CD1c-positive myeloid dendritic cell (primary cell): ENCODE results near the gene YTHDF2.

Experiments used
- DNase-seq: peaks from one replicate; pipeline ENCODE4 v3.0.0-alpha.2; 2016; ENCODE audit errors: extremely low spot score

YTHDF2 gene

GRCh38 chr1:28801461-28801860 is 64.7 kb downstream of the YTHDF2 start:
- no peak for DNase-seq

DNA sequence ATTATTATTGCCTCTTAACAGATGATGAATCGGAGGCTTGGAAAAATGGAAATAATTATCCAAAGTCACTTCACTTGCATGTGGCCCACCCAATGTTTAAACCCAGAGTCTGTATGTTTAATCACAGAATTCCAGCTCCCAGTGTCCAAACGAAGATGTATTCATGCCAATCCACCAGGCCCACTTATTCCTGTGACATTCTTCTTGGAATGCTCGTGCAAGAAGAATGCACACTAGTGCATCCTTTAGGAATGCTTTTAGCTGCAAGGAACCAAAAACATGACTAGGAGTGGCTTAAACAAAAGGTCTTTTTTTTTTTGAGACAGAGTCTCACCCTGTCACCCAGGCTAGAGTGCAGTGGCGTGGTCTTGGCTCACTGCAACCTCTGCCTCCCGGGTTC is 66.3 kb downstream of the YTHDF2 start:
- no peak for DNase-seq

DNA sequence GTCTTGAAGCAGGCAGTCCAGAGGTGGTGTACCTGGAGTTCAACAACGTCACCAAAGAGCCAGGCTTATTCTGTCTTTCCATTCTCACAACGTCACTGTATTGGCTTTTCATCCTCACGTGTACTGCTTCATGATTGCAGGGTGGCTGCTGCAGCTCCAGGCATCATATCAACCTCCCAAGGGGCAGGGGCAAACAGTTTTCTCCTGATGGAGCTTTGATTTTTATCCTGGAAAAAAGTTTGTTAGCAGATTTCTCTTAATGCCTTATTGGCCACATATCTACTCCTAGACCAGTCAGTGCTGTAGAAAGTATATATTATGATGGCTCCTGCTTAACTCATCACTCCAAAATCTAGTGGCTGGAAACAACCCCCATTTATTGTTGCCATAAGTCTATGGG is 66.9 kb downstream of the YTHDF2 start:
- no peak for DNase-seq

DNA sequence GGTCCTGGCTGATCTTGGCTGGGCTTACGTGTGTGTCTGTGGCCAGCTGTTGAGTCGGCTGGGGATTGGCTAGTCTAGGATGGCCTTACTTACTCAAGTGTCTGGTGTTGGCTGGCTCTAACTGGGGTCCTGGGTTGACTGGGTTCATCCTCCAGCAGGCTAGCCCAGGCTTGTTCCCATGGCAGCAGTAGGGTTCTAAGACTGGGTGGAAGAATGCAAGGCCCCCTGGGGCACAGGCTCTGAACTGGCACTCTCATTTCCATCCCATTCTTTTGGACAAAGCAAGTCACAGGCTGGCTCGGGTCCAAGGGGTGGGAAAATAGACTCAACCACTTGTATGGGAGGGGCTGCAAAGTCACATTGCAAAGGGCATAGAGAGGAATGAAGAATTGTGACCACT is 67.3 kb downstream of the YTHDF2 start:
- DNase-seq = no peak

DNA sequence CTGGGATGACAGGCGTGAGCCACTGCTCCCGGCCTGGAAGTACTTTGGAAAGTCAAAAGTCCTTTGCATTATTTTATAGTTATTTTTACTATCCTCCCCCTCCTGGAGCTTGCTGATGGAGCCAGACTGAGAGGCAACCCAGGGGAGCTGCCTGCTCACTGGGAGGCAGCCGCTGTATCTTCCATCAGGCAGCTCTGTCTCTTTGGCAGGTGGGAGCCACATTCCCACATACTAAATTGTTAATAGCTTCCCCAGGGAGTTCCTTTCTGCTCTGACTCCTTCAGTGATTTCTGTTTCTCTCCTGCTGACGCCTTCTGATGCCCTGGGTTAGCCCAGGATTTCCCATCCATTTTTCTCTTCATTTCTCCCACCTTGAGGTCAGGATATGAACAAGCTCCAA is 70.3 kb downstream of the YTHDF2 start:
- DNase-seq = no peak

DNA sequence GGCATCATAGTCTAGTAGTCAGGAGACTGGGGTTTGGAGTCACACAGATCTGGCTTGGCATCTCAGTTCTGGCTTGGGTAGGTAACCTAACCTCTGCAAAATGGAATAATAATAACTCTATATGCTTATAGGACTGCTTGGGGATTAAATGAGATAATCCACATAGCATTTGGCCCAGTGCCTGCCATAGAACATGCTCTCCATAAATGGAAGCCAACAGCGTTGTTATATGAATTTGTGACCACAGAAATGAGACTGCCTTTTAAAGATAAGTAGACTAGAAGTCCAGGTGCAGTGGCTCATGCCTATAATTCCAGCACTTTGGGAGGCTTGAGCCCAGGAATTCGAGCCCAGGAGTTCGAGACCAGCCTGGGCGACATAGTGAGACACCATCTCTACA is 71.2 kb downstream of the YTHDF2 start:
- no peak for DNase-seq

GRCh38 chr1:28811369-28811765 is 74.6 kb downstream of the YTHDF2 start:
- DNase-seq = no peak

DNA sequence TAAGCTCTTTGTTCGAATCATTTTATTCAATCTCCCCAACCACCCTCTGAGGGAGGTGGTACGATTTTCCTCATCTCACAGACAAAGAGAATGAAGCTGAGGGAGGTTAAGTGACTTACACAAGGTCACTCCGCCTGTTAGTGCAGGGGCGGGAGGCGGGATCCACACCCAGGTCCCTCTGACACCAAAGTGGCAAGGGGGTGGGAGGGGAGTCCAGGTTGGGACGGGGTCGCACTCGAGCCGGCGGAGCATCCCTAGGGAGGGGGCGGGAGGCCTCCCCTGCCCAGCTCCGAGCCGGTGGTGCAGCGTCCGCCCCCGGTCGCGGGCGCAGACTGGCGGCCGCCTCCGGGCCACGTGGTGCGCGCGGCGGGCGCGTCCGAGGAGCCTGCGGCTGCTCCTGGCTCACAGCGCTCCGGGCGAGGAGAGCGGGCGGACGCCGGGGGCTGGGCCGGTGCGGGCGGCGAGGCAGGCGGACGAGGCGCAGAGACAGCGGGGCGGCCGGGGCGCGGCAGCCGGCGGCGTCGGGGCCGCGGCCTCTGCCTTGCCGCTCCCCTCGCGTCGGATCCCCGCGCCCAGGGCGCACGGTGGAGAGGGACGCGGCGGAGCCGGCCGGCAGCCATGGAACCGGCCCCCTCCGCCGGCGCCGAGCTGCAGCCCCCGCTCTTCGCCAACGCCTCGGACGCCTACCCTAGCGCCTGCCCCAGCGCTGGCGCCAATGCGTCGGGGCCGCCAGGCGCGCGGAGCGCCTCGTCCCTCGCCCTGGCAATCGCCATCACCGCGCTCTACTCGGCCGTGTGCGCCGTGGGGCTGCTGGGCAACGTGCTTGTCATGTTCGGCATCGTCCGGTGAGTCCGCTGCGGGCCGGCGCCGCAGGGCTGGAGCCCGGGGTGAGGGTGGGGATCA is 75.3 kb downstream of the YTHDF2 start, which contains the start of gene OPRD1:
Gene OPRD1, plus strand, starts transcription at position 405 of the 903 bp plus-strand sequence. Its CDS starts 214 bp downstream, at position 619.
- no peak for DNase-seq

GRCh38 chr1:28812669-28813468 is 76.1 kb downstream of the YTHDF2 start:
- no peak for DNase-seq

GRCh38 chr1:28813931-28814465 is 77.3 kb downstream of the YTHDF2 start:
- DNase-seq = no peak

DNA sequence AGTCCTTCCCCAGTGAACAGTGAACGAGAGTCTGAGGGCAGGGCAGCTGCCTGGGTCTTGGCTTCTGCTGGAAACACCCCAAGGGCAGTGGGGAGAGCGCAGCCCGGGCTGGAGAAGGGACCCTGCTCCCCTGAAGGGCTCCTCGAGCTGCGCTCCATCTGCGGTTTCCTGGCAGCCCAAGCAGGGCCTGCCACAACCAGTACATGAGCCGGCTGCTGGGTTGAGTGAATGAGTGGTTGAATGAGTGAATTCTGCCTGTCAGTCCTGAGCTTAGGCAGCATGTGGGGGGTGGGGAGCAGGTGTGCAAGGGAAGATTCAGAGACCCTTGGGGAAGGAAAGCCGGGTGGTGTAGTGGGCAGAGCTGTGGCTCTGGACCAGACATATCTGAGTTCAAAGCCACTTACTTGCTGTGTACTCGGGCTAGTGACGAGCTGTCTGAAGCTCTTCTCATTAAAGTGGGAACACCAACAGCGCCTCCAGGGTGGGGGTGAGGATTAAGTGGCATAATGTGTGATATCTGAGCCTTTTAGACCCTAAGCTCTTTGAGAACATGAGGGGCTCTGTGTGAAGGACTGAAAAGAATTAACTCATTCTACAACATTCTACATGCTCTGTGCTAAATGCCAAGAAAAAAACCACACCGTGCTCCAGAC is 78.9 kb downstream of the YTHDF2 start:
- no peak for DNase-seq

DNA sequence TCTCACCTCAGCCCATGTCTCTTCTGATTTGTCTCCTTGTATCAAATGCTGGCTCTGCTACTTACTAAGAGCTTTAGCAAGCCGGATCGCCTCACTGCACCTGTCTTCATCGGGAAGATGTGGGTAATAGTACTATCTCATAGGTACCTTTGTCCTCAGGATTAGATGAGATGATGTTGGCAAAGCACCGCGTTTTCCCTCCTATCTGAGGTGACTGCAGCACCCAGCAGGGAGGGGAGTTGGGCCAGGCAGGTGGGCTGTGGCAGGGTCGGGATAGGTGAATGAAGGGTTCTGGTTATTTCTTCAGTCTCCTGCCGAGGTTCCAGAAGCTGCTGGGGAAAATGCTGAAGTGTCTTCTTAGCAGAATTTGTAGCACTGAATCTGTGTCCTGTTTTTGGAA is 80.4 kb downstream of the YTHDF2 start:
- DNase-seq = no peak

DNA sequence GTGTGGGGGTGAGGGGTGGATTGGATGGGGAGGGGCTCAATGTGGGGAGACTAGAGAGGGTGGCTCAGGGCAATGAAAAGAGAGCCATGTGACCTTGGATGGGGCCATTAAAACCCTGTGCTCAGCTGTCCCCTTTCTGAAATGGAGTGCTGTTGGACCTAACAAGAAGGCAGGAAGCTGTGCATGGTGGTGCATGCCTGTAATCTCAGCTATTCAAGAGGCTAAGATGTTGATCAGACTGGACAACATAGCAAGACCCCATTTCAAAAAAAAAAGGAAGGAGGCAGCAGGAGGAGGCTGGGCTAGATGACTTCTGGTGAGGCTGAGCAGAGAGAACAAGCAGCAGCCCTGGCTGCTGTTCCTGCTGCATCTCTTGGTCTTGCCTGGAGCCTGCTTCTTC is 82.3 kb downstream of the YTHDF2 start:
- no peak for DNase-seq
